GM12864 (cell line): ENCODE data around the gene KRT76.

Experiments
- DNase-seq: peaks from one replicate; pipeline ENCODE4 v3.0.0-alpha.2; 2011; ENCODE audit warnings: low read depth
- H3K4me3 ChIP-seq: 2 replicates; pipeline ENCODE4 v1.5.1; 2011; ENCODE audit warnings: mild to moderate bottlenecking, low read depth, low read length, control low read depth
- TF ChIP-seq, protein P1 (sequence below): IDR thresholded peaks from 2 replicates; pipeline ENCODE4 v1.5.1; 2011; ENCODE audit warnings: low read depth, mild to moderate bottlenecking, moderate library complexity, low read length, control low read depth, inconsistent platforms; ENCODE audit errors: missing control alignments

The KRT76 gene

DNA sequence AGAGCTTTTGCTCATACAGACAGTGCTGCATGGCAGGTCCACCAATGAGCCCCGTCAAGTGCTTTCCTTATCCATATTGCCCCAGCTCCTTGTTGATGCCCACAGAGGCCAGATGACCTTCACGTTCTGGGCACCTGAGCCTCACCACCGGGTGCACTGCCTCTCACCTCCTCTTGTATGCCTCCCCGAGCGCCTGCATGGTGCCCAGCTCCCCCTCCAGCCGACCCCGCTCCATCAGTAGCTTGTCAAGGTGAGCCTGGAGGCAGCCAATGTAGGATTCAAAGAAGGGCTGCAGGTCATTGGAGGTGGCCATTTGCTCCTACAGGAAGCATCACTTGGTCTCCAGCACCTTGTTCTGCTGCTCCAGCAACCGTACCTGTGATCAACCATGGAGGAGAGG, 42.0 kb downstream of the KRT76 start:
- TF ChIP-seq, protein P1, sequence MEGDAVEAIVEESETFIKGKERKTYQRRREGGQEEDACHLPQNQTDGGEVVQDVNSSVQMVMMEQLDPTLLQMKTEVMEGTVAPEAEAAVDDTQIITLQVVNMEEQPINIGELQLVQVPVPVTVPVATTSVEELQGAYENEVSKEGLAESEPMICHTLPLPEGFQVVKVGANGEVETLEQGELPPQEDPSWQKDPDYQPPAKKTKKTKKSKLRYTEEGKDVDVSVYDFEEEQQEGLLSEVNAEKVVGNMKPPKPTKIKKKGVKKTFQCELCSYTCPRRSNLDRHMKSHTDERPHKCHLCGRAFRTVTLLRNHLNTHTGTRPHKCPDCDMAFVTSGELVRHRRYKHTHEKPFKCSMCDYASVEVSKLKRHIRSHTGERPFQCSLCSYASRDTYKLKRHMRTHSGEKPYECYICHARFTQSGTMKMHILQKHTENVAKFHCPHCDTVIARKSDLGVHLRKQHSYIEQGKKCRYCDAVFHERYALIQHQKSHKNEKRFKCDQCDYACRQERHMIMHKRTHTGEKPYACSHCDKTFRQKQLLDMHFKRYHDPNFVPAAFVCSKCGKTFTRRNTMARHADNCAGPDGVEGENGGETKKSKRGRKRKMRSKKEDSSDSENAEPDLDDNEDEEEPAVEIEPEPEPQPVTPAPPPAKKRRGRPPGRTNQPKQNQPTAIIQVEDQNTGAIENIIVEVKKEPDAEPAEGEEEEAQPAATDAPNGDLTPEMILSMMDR: no peak
- no peak overlapping the region for H3K4me3 ChIP-seq
- no peak for DNase-seq

DNA sequence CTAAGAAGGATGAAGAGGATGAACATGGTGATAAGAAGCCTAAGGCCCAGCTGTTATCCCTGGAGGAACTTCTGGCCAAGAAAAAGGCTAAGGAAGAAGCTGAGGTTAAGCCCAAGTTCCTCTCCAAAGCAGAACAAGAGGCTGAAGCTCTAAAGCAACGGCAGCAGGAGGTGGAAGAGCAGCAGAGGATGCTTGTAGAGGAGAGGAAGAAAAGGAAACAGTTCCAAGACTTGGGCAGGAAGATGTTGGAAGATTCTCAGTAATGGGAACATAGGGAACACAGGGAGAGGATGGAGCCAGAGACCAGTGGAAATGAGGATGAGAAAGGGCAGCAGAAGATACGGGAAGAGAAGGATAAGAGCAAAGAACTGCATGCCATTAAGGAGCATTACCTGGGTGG, 46.4 kb downstream of the KRT76 start:
- TF ChIP-seq, protein P1: no peak
- no peak overlapping the region for H3K4me3 ChIP-seq
- DNase-seq: no peak

DNA sequence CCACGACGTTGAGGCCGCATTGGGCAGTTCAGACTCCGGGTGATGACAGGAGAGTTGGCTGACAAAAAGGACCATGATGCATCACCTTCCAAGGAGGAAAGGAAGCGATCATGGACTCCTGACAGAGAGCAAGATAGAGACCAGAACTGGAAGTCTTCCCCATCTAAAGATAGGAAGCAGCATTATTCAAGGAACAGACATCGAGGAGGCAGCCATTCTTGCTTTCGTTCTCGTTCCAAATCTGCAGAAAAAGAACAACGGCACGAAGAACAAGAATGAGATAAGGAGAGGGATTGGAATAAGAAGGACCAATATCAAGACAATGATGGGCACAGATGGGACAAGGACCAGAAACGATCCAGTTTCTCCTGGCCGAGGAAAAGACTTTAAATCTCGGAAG, 46.8 kb downstream of the KRT76 start:
- no peak for DNase-seq
- TF ChIP-seq, protein P1: no peak
- H3K4me3 ChIP-seq: no peak overlapping the region

DNA sequence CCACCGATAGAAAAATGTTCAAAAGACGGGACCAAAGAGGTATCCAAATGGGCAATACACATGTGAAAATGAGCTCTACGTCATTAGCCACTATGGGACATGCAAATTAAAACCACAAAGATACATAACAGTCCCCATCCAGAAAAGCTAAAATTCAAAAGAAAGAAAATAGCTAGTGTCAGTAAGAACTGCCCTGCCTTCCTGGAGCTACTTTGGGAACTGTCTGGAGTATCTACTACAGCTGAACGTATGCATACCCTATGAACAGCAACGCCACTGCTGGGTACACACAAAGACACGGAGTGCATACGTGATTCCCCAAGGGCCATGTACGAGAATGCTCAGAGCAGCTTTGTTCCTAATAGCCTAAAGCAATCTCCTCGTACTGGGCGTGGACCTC, 48.0 kb downstream of the KRT76 start:
- TF ChIP-seq, protein P1: no peak
- no peak for DNase-seq
- H3K4me3 ChIP-seq: no peak overlapping the region

DNA sequence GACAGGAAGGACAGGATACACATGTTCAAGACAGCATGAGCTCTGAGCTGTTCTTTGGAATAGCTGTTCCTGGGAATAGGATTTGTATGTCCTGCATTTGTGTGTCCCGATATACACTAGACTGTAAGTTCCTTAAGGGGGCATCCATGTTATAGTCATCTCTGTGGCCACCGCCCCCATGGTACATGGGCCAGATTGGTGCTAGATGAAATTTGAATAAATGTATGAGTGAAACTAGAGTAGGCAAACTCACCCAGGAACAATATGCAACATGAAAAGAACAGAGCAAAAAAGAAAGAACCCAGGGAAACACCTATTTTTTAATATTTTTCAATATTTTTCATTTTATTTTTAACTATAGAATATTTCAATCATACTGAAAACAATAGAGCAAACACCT, 48.8 kb downstream of the KRT76 start:
- DNase-seq: no peak
- TF ChIP-seq, protein P1: no peak
- H3K4me3 ChIP-seq: no peak overlapping the region

DNA sequence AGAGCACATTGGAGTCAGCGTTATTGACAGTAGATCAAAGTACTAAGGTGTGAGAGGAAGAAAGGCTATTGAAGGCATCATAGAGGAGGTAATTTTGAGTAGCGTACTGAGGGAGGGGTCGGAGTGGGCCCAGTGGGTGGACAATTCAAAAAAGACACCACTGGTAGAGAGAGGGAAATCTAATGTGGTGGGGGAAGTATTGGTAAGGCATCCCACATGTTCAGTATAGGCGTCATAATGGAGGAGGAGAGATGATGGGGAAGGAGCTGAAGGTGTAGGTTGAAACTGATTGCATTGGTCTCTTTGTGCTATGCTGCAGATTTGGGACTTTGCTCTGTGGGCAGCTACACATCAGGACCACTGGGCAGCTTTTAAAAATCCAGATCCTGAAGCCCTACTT, 50.1 kb downstream of the KRT76 start:
- DNase-seq: no peak
- H3K4me3 ChIP-seq: no peak overlapping the region
- TF ChIP-seq, protein P1: no peak

DNA sequence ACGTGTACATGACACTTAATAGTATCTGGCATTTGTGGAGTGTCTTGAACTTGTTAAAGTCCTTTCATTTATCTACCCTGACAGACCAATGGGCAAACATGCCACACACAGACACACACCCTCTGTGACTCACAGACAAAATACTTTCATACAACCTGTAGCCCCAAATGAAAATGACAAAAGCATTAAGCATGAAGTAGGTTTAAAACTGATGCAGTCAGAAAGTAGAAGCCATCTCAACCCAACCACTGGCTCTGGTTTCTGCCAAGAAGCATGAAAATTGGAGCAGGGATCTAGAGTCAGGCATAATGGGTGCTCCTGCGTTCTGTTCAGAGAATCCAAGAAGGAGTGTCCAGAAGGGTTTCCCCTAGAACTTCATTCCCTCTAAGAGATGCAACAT, 50.7 kb downstream of the KRT76 start:
- no peak for DNase-seq
- TF ChIP-seq, protein P1: no peak
- H3K4me3 ChIP-seq: no peak overlapping the region
